A549 (cell line): ENCODE results near the gene HBZ. TPM values are rescaled to one million over a fixed set of nuclear protein-coding genes. Genes with fewer than 3 reads are reported as not detected.
"Not testable (repeated sequence)": the region's sequence is repeated elsewhere in the genome, so short reads cannot be mapped to it uniquely, and the experiment has no call there.

Experiments used
- ATAC-seq, 2 experiments: fragments of 200-7000 bp in 1 of 2; fragments of >200 bp in 1 of 2; cut with Nextera tagmentation in 1 of 2; cut with Tn5 transposase in 1 of 2; 3 replicates each; pipeline versions ENCODE4 v1.8.0 to v1.9.1; 2018 to 2020; ENCODE audit warnings: mild to moderate bottlenecking in 1 of 2, moderate library complexity in 1 of 2
- CTCF ChIA-PET: fragments of 300-600 bp; sonication (Branson Sonifier 250); formaldehyde crosslinking; extraction: SDS; loops from one replicate; lab custom pipeline; 2021; ENCODE audit warnings: antibody characterized with exemption, inconsistent platforms; lab: Yijun Ruan, JAX
- POLR2A ChIA-PET: fragments of 350-600 bp; formaldehyde crosslinking; extraction: SDS; loops from one replicate; lab custom pipeline; 2021; ENCODE audit warnings: antibody characterized with exemption, inconsistent platforms; lab: Yijun Ruan, JAX
- DNase-seq, 2 experiments: peaks; one replicate each; pipeline versions ENCODE4 v3.0.0 to v3.0.0-alpha.2; 2011 to 2016; ENCODE audit warnings: low read depth in 1 of 2, low spot score in 1 of 2
- FAIRE-seq: peaks from 2 replicates; lab custom pipeline; 2011; peaks lifted over from hg19 to GRCh38; lab: Jason Lieb, UNC
- H3K27ac ChIP-seq, 2 experiments: fragments of >200 bp; sonication (Bioruptor Twin); formaldehyde crosslinking; 3 replicates each; pipeline ENCODE4 v1.5.1; 2016 to 2017
- H3K4me1 ChIP-seq: fragments of >200 bp; sonication (Bioruptor Twin); formaldehyde crosslinking; 3 replicates; pipeline ENCODE4 v1.6.1; 2016
- H3K4me2 ChIP-seq: fragments of >200 bp; sonication (Bioruptor Twin); formaldehyde crosslinking; 3 replicates; pipeline ENCODE4 v1.6.1; 2016
- H3K4me3 ChIP-seq: fragments of >200 bp; sonication (Bioruptor Twin); formaldehyde crosslinking; 3 replicates; pipeline ENCODE4 v1.5.1; 2016
- H3K9me3 ChIP-seq: fragments of >200 bp; sonication (Bioruptor Twin); formaldehyde crosslinking; 3 replicates; pipeline ENCODE4 v1.6.1; 2016
- CBX2 ChIP-seq: fragments of 200-600 bp; sonication (generic); IDR thresholded peaks from 2 replicates; pipeline ENCODE4 v1.6.1; 2016; ENCODE audit warnings: low read depth, mild to moderate bottlenecking, borderline replicate concordance
- CHD2 ChIP-seq: fragments of 150-350 bp; IDR thresholded peaks from 2 replicates; pipeline ENCODE4 v1.6.1; 2014; ENCODE audit warnings: low read length; ENCODE audit not compliant: partially characterized antibody
- EHF ChIP-seq: fragments of 250-450 bp; sonication (Bioruptor Pico); IDR thresholded peaks from 2 replicates; pipeline ENCODE4 v1.5.0; 2020; ENCODE audit warnings: mild to moderate bottlenecking
- HOXA7 ChIP-seq: fragments of 250-450 bp; sonication (Bioruptor Pico); IDR thresholded peaks from 2 replicates; pipeline ENCODE4 v1.5.0; 2020; ENCODE audit warnings: mild to moderate bottlenecking, moderate library complexity
- HOXB13 ChIP-seq: fragments of 250-450 bp; sonication (Bioruptor Pico); IDR thresholded peaks from 2 replicates; pipeline ENCODE4 v1.5.0; 2020; ENCODE audit warnings: low read depth, mild to moderate bottlenecking, moderate library complexity
- JUN ChIP-seq, 2 experiments: fragments of >200 bp; sonication (Bioruptor Twin); formaldehyde crosslinking; IDR thresholded peaks; 2 replicates in 1 of 2; 3 replicates in 1 of 2; pipeline ENCODE4 v1.6.1; 2016 to 2017
- KDM1A ChIP-seq: fragments of 200-600 bp; sonication (generic); IDR thresholded peaks from 2 replicates; pipeline ENCODE4 v1.6.1; 2016; ENCODE audit warnings: low read depth, mild to moderate bottlenecking
- MYC ChIP-seq: IDR thresholded peaks from 2 replicates; pipeline ENCODE4 v1.6.1; 2012; ENCODE audit warnings: mild to moderate bottlenecking, inconsistent platforms, low read length, improper control_type of control experiment, borderline replicate concordance
- NFE2L2 ChIP-seq: fragments of 150-350 bp; conservative IDR thresholded peaks from 2 replicates; pipeline ENCODE4 v1.6.1; 2014; ENCODE audit warnings: low read length
- NR3C1 ChIP-seq: fragments of >200 bp; sonication (Bioruptor Twin); formaldehyde crosslinking; IDR thresholded peaks from 3 replicates; pipeline ENCODE4 v1.6.1; 2017
- PHF8 ChIP-seq: fragments of 200-600 bp; sonication (generic); IDR thresholded peaks from 2 replicates; pipeline ENCODE4 v1.6.1; 2016; ENCODE audit warnings: low read depth, mild to moderate bottlenecking, antibody characterized with exemption, moderate library complexity, borderline replicate concordance
- POLR2AphosphoS2 ChIP-seq: conservative IDR thresholded peaks from 2 replicates; pipeline ENCODE4 v1.6.1; 2012; ENCODE audit warnings: low read length, improper control_type of control experiment, inconsistent platforms
- RAD21 ChIP-seq, 2 experiments: fragments of >200 bp in 1 of 2; sonication (Bioruptor Twin) in 1 of 2; formaldehyde crosslinking in 1 of 2; IDR thresholded peaks in 1 of 2; conservative IDR thresholded peaks in 1 of 2; 2 replicates in 1 of 2; 3 replicates in 1 of 2; pipeline ENCODE4 v1.6.1; 2012 to 2018; ENCODE audit warnings: inconsistent platforms in 1 of 2
- RARB ChIP-seq: fragments of 250-450 bp; sonication (Bioruptor Pico); IDR thresholded peaks from 2 replicates; pipeline ENCODE4 v1.8.0; 2021; ENCODE audit warnings: mild to moderate bottlenecking, moderate library complexity
- SREBF2 ChIP-seq: fragments of 450-650 bp; IDR thresholded peaks from 2 replicates; pipeline ENCODE4 v1.6.1; 2014; ENCODE audit warnings: mild to moderate bottlenecking, moderate library complexity
- TFCP2L1 ChIP-seq: fragments of 250-450 bp; sonication (Bioruptor Pico); IDR thresholded peaks from 2 replicates; pipeline ENCODE4 v1.5.0; 2021; ENCODE audit warnings: mild to moderate bottlenecking
- TP53 ChIP-seq: fragments of 250-450 bp; sonication (Bioruptor Pico); IDR thresholded peaks from 2 replicates; pipeline ENCODE4 v1.5.0; 2021; ENCODE audit warnings: mild to moderate bottlenecking, moderate library complexity
- ZSCAN20 ChIP-seq: fragments of 250-450 bp; sonication (Bioruptor Pico); IDR thresholded peaks from 2 replicates; pipeline ENCODE4 v1.8.0; 2022; ENCODE audit warnings: mild to moderate bottlenecking, moderate library complexity
- WGBS: methylation state at CpG from one replicate; pipeline ENCODE4 v1.1.6; 2017; ENCODE audit errors: missing lambda C conversion rate; 5-methylcytosine and 5-hydroxymethylcytosine counted together
- polyA plus RNA-seq, 4 experiments: library from polyadenylated mRNA; depleted of rRNA in 3 of 4; stranded (reverse); fragments of >200 nt; fragmentation: RNase III in 1 of 4; extraction: RNeasy Plus Mini Kit Qiagen cat#74134 plus additional on column Dnase treatment in 1 of 4; gene quantifications; 2 replicates in 3 of 4; 3 replicates in 1 of 4; pipeline ENCODE4 v1.2.3, GENCODE V29; 2011 to 2017
- TF ChIP-seq, protein P1 (sequence below): fragments of 450-650 bp; IDR thresholded peaks from 2 replicates; pipeline ENCODE4 v1.6.1; 2014; ENCODE audit warnings: antibody characterized with exemption
- TF ChIP-seq, protein P2 (sequence below): fragments of 150-350 bp; IDR thresholded peaks from 2 replicates; pipeline ENCODE4 v1.6.1; 2014; ENCODE audit warnings: low read depth, mild to moderate bottlenecking, low read length
- TF ChIP-seq, protein P3 (sequence below): IDR thresholded peaks from 2 replicates; pipeline ENCODE4 v1.6.1; 2012

The HBZ gene
- polyA plus RNA-seq, 2 of the 4 experiments (the other 2 are of a cell fraction): not detected

DNA sequence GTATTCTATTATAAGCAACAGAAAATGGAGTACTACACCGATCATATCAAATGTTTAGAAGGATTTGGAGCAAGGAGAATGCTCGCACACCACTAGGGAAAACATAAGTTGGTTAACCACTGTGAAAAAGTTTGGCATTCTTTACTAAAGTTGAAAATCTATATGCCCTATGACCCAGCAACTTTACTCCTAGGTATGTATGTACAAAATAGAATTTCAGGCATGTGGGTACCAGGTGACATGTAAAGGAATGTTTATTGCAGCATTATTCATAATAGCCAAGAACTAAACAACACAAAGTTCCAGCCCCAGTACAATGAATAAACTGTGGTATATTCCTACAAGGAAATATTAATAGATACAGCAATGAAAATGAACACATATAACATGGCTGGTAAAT is 5.8 kb upstream of the HBZ start:
- WGBS: 63% methylated on average over 2 of the region's 2 CpGs
- FAIRE-seq (no peak), DNase-seq (no peak), ATAC-seq (no peak)
- H3K4me3 ChIP-seq: no peak overlapping the region
- no peaks in the 10 kb centered on the region for H3K4me1 ChIP-seq
- ChIA-PET CTCF (no interaction called here), POLR2A (no interaction called here)
- H3K4me2 ChIP-seq: no peak overlapping the region
- H3K27ac ChIP-seq: no peak overlapping the region
- no peak for TF ChIP-seq JUN (IDR thresholded peaks at IDR 0.05)
- TF ChIP-seq PHF8: no peak
- TF ChIP-seq POLR2AphosphoS2: no peak
- TF ChIP-seq, protein P1, sequence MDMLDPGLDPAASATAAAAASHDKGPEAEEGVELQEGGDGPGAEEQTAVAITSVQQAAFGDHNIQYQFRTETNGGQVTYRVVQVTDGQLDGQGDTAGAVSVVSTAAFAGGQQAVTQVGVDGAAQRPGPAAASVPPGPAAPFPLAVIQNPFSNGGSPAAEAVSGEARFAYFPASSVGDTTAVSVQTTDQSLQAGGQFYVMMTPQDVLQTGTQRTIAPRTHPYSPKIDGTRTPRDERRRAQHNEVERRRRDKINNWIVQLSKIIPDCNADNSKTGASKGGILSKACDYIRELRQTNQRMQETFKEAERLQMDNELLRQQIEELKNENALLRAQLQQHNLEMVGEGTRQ: no peak
- no peak for TF ChIP-seq CBX2
- no peak for TF ChIP-seq HOXB13
- no peak for TF ChIP-seq TP53 (CRISPR knock-in tag)
- no peak for TF ChIP-seq ZSCAN20 (CRISPR knock-in tag)
- TF ChIP-seq, protein P2, sequence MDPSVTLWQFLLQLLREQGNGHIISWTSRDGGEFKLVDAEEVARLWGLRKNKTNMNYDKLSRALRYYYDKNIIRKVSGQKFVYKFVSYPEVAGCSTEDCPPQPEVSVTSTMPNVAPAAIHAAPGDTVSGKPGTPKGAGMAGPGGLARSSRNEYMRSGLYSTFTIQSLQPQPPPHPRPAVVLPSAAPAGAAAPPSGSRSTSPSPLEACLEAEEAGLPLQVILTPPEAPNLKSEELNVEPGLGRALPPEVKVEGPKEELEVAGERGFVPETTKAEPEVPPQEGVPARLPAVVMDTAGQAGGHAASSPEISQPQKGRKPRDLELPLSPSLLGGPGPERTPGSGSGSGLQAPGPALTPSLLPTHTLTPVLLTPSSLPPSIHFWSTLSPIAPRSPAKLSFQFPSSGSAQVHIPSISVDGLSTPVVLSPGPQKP: no peak
- TF ChIP-seq SREBF2: no peak
- no peak for TF ChIP-seq TFCP2L1 (CRISPR knock-in tag)
- TF ChIP-seq NFE2L2: no peak
- TF ChIP-seq HOXA7: no peak
- TF ChIP-seq RARB (CRISPR knock-in tag): no peak
- no peak for TF ChIP-seq NR3C1
- TF ChIP-seq KDM1A: no peak
- H3K9me3 ChIP-seq: no peaks in the 10 kb centered on the region

DNA sequence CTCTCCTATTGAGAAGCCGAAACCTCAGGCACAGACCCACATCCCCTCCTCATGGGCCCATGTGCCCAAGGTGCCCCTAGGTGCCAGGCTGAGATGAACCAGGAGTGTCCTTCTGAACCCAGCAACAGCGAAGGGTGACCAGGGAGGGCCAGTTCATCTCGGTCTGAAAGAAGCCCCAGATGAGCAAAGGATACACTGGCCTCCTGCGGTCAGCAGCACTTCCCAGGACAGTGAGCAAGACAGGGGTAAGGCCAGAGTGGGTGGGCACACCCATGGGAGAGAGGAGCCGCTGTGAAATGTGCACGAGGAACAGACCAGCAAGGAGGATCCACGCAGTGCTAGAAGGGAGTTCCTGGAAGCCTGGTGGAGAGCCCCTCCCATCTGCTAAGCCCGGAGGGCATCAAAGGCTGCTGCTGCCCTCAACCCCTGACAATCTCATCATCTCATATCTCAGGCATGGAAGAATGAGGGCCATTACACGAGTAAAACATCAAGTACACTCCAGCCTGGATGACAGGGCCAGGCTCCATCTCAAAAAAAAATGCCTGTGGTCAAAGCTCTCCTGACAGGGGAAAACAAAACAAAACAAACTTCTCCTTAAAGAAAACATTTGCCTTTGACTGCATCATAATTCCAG is 3.3 kb upstream of the HBZ start:
- DNase-seq (no peak), FAIRE-seq (no peak), ATAC-seq (peak; percentile 18 to 30; a peak in 4 of 6 replicates)
- 46% methylated on average over 7 of the region's 9 CpGs for WGBS
- H3K4me1 ChIP-seq: no peaks in the 10 kb centered on the region
- no peaks in the 10 kb centered on the region for H3K9me3 ChIP-seq
- no peak overlapping the region for H3K4me2 ChIP-seq
- no peak overlapping the region for H3K4me3 ChIP-seq
- no peak overlapping the region for H3K27ac ChIP-seq
- POLR2A ChIA-PET: interaction anchor here (0.6 kb wide), 1 partner anchor 79 kb away, joined by 4 read pairs; no protein-coding TSS in a partner anchor
- CTCF ChIA-PET: interaction anchor here (1.4 to 1.5 kb wide), 2 partner anchors 42 to 213 kb away, joined by 4 to 6 read pairs; no protein-coding TSS in a partner anchor
- TF ChIP-seq, protein P3, sequence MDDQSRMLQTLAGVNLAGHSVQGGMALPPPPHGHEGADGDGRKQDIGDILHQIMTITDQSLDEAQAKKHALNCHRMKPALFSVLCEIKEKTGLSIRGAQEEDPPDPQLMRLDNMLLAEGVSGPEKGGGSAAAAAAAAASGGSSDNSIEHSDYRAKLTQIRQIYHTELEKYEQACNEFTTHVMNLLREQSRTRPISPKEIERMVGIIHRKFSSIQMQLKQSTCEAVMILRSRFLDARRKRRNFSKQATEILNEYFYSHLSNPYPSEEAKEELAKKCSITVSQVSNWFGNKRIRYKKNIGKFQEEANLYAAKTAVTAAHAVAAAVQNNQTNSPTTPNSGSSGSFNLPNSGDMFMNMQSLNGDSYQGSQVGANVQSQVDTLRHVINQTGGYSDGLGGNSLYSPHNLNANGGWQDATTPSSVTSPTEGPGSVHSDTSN: no peak
- TF ChIP-seq CHD2 (no peak), EHF (CRISPR knock-in tag) (no peak), PHF8 (no peak), MYC (no peak), NFE2L2 (no peak), RAD21 (conservative IDR thresholded peaks at IDR 0.05 in 1 of 2, IDR thresholded peaks at IDR 0.05 in 1 of 2) (no peak)

DNA sequence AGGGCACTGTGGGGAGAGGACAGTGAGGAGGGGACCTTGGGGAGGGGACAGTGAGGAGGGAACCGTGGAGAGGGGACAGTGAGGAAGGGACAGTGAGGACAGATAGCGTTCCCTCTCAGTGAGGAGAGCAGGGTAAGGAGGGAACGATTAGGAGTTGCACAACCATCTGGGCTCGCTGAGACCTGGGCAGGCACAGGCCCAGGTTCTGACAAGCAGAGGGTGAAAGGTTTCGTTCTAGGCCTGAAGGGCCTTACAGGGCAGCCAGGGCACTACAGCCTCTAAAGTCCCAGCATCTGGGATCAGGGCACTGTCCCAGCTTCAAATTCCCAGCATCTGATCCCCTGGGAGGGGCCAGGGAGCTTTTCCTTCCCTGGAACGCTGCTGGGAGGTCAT is 681 bp downstream of the HBZ start:
- H3K4me1 ChIP-seq, H3K4me3 ChIP-seq, H3K27ac ChIP-seq, POLR2A ChIA-PET, H3K4me2 ChIP-seq, FAIRE-seq, H3K9me3 ChIP-seq, CTCF ChIA-PET, DNase-seq: not testable (repeated sequence)
- peak; percentile 48 to 53; a peak in 5 of 6 replicates for ATAC-seq
- 98% methylated on average over 4 of the region's 6 CpGs for WGBS

DNA sequence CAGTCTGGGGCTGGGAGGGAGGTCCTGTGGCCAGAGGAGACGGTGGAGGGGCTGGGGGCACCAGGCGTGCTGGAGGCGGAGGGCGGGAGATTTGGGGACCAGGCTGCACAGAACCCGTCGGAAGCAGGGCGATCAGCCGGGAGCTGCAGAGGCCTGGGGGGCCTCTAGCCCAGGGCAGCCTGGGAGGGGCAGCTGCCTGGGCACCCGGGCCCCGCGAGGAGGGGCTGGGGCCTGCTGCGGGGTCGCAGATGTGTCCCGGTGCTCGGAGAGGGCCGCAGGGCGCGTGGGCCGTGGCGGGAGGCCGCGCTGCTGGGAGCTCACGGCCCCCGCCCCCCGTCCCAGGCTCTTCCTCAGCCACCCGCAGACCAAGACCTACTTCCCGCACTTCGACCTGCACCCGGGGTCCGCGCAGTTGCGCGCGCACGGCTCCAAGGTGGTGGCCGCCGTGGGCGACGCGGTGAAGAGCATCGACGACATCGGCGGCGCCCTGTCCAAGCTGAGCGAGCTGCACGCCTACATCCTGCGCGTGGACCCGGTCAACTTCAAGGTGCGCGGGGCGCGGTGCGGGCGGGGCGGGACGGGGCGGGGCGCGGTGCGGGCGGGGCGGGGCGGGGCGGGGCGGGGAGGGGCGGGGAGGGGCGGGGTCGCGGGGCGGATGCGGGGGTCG is 1.2 kb downstream of the HBZ start:
- H3K9me3 ChIP-seq, POLR2A ChIA-PET, H3K27ac ChIP-seq, DNase-seq, H3K4me3 ChIP-seq, H3K4me1 ChIP-seq, CTCF ChIA-PET, FAIRE-seq: not testable (repeated sequence)
- ATAC-seq: peak; percentile 60 to 70
- H3K4me2 ChIP-seq: peak overlapping the region; percentile 100; the same call in 2 of the 3 replicates
- no CpG with 5 or more reads among the region's 74 CpGs for WGBS
